SK-N-SH treated with all-trans-retinoic acid at 6 μM for 48 hours (cell line): ENCODE measurements around the gene ARHGAP26.

ENCODE experiments used
- ARNTL ChIP-seq: fragments of 450-650 bp; formaldehyde crosslinking; IDR thresholded peaks from 2 replicates; pipeline ENCODE4 v1.5.0; 2020; ENCODE audit warnings: low read depth, mild to moderate bottlenecking, moderate library complexity, borderline replicate concordance
- BACH2 ChIP-seq: fragments of 250-450 bp; sonication (Bioruptor Pico); IDR thresholded peaks from 2 replicates; pipeline ENCODE4 v1.9.0; 2021; ENCODE audit warnings: mild to moderate bottlenecking, borderline replicate concordance
- GLIS3 ChIP-seq: fragments of 250-450 bp; sonication (Bioruptor Pico); IDR thresholded peaks from 2 replicates; pipeline ENCODE4 v1.5.0; 2020; ENCODE audit warnings: mild to moderate bottlenecking, moderate library complexity
- RARB ChIP-seq: fragments of 250-450 bp; sonication (Bioruptor Pico); IDR thresholded peaks from 2 replicates; pipeline ENCODE4 v1.8.0; 2021; ENCODE audit warnings: mild to moderate bottlenecking, moderate library complexity
- SNAI2 ChIP-seq: fragments of 250-450 bp; sonication (Bioruptor Pico); IDR thresholded peaks from 2 replicates; pipeline ENCODE4 v1.5.0; 2020; ENCODE audit warnings: mild to moderate bottlenecking, moderate library complexity
- ZC3H10 ChIP-seq: fragments of 250-450 bp; sonication (Bioruptor Pico); IDR thresholded peaks from 2 replicates; pipeline ENCODE4 v1.5.1; 2021; ENCODE audit warnings: mild to moderate bottlenecking, moderate library complexity
- ZFP3 ChIP-seq: fragments of 250-450 bp; sonication (Bioruptor Pico); IDR thresholded peaks from 2 replicates; pipeline ENCODE4 v1.5.0; 2020; ENCODE audit warnings: mild to moderate bottlenecking, moderate library complexity
- ZFP30 ChIP-seq: fragments of 450-650 bp; formaldehyde crosslinking; IDR thresholded peaks from 2 replicates; pipeline ENCODE4 v1.5.0; 2022; ENCODE audit warnings: mild to moderate bottlenecking, moderate library complexity
- TF ChIP-seq, protein P1 (sequence below): fragments of 250-450 bp; sonication (Bioruptor Pico); IDR thresholded peaks from 2 replicates; pipeline ENCODE4 v1.8.0; 2021; ENCODE audit warnings: low read depth, mild to moderate bottlenecking, moderate library complexity, borderline replicate concordance
- TF ChIP-seq, protein P2 (sequence below): fragments of 250-450 bp; sonication (Bioruptor Pico); IDR thresholded peaks from 2 replicates; pipeline ENCODE4 v1.8.0; 2020; ENCODE audit warnings: mild to moderate bottlenecking, moderate library complexity, borderline replicate concordance
- TF ChIP-seq, protein P3 (sequence below): fragments of 250-450 bp; sonication (Bioruptor Pico); IDR thresholded peaks from 2 replicates; pipeline ENCODE4 v1.5.1; 2020; ENCODE audit warnings: low read depth, mild to moderate bottlenecking, moderate library complexity

DNA sequence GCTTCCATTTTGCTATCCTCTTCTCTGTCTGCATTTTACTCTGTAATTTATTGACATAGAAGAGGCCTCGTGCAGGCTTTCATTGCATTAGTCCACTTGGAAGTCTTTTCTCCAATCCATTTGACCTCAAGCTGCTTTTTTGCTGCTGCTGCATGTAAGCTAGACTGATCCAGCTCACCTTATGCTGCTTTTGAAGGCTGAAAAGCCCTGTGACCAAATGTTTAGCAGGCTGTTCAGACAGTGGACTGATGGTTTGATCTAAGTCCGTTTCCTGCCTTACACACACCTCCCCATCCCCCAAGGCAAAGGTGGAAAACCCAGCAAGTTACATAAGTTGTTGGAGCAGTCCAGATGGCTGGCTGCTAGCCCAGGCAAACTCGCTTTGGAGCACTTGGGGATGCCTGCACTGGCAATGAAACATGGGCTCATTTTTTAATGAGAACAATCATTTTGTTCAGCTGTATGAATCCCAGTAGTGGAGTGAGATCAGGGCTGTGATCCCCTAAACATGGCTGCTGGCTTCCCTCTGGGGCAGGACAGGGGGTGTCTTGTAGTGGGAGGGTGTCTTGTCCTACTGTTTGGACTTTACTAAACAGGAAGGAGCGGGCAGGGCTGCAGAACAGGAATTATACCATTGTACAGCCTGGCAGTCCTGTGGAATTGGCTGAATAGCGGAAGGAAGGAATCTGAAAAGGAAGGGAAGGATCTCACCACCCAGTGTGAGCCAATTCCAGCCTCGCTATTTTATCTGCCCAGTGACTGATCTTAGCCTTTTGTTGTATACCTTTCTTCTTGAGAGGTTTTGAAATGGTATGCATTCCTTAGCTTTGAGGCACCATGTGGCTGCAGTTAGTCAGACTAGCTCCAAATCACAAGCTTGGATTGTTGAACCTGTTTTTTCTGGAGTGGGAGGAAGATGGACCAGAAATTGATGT is 212.0 kb downstream of the ARHGAP26 start:
- TF ChIP-seq ARNTL (CRISPR knock-in tag) (no peak), ZFP30 (CRISPR knock-in tag) (no peak), ZFP3 (CRISPR knock-in tag) (no peak), ZC3H10 (CRISPR knock-in tag) (no peak), BACH2 (no peak), SNAI2 (no peak), RARB (CRISPR knock-in tag) (no peak), GLIS3 (no peak)
- TF ChIP-seq, protein P1, sequence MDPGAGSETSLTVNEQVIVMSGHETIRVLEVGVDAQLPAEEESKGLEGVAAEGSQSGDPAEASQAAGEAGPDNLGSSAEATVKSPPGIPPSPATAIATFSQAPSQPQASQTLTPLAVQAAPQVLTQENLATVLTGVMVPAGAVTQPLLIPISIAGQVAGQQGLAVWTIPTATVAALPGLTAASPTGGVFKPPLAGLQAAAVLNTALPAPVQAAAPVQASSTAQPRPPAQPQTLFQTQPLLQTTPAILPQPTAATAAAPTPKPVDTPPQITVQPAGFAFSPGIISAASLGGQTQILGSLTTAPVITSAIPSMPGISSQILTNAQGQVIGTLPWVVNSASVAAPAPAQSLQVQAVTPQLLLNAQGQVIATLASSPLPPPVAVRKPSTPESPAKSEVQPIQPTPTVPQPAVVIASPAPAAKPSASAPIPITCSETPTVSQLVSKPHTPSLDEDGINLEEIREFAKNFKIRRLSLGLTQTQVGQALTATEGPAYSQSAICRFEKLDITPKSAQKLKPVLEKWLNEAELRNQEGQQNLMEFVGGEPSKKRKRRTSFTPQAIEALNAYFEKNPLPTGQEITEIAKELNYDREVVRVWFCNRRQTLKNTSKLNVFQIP (CRISPR knock-in tag) = no peak
- TF ChIP-seq, protein P2, sequence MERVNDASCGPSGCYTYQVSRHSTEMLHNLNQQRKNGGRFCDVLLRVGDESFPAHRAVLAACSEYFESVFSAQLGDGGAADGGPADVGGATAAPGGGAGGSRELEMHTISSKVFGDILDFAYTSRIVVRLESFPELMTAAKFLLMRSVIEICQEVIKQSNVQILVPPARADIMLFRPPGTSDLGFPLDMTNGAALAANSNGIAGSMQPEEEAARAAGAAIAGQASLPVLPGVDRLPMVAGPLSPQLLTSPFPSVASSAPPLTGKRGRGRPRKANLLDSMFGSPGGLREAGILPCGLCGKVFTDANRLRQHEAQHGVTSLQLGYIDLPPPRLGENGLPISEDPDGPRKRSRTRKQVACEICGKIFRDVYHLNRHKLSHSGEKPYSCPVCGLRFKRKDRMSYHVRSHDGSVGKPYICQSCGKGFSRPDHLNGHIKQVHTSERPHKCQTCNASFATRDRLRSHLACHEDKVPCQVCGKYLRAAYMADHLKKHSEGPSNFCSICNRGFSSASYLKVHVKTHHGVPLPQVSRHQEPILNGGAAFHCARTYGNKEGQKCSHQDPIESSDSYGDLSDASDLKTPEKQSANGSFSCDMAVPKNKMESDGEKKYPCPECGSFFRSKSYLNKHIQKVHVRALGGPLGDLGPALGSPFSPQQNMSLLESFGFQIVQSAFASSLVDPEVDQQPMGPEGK = no peak
- TF ChIP-seq, protein P3, sequence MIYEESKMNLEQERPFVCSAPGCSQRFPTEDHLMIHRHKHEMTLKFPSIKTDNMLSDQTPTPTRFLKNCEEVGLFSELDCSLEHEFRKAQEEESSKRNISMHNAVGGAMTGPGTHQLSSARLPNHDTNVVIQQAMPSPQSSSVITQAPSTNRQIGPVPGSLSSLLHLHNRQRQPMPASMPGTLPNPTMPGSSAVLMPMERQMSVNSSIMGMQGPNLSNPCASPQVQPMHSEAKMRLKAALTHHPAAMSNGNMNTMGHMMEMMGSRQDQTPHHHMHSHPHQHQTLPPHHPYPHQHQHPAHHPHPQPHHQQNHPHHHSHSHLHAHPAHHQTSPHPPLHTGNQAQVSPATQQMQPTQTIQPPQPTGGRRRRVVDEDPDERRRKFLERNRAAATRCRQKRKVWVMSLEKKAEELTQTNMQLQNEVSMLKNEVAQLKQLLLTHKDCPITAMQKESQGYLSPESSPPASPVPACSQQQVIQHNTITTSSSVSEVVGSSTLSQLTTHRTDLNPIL (CRISPR knock-in tag) = no peak
